GM20000 (cell line): Measurements from ENCODE around the gene SLC4A1AP.

Experiments used
- DNase-seq: peaks from one replicate; pipeline ENCODE4 v3.0.0; 2012; ENCODE audit warnings: low spot score
- TF ChIP-seq, protein P1 (sequence below): IDR thresholded peaks from 2 replicates; pipeline ENCODE4 v1.5.1; 2012; ENCODE audit warnings: mild to moderate bottlenecking, control low read depth; ENCODE audit errors: extremely low read depth, missing control alignments

Gene SLC4A1AP

DNA sequence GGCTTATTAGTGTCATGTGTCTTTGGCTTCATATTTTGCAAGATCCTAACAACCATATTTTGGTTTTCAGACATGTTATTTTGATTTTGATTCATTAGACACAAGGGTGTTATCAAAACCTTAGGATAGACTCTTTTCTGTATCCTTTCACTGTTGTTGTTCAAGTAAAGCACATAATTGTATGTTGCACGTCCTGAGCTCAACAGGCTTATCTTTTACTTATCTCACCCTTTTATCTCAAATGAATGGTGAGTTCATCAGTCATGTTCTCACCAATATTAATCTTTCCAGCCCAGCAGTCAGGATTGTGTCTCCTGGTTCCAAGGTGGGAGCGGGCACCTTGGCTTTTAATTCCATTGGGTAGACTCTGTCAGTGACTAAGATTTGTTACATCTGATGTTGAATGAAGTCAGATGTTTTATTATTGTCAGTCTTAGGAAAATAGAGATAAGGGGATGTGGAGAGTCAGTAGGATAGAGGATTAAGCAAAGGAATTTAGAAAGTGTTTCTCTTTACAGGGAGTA lies 22.9 kb upstream of the SLC4A1AP start:
- TF ChIP-seq, protein P1, sequence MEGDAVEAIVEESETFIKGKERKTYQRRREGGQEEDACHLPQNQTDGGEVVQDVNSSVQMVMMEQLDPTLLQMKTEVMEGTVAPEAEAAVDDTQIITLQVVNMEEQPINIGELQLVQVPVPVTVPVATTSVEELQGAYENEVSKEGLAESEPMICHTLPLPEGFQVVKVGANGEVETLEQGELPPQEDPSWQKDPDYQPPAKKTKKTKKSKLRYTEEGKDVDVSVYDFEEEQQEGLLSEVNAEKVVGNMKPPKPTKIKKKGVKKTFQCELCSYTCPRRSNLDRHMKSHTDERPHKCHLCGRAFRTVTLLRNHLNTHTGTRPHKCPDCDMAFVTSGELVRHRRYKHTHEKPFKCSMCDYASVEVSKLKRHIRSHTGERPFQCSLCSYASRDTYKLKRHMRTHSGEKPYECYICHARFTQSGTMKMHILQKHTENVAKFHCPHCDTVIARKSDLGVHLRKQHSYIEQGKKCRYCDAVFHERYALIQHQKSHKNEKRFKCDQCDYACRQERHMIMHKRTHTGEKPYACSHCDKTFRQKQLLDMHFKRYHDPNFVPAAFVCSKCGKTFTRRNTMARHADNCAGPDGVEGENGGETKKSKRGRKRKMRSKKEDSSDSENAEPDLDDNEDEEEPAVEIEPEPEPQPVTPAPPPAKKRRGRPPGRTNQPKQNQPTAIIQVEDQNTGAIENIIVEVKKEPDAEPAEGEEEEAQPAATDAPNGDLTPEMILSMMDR, result no peak
- no peak for DNase-seq

DNA sequence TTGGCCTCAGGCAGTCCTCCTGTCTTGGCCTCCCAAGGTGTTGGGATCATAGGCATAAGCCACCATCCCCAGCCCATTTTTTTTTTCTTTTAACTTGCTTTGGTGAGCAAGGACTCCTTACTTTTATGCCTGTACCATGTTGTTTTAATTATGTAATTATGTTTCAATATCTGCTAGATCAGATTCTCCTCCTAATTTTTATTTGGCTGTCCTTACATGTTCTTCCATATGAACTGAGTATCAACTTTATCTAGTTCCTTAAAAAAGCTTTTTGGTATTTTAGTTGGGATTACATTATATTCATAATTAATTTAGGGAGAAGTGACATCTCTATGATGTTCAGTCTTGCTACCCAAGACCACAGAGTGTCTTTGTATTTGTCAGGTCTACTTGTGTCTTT lies 18.5 kb upstream of the SLC4A1AP start:
- TF ChIP-seq, protein P1, result no peak
- no peak for DNase-seq

DNA sequence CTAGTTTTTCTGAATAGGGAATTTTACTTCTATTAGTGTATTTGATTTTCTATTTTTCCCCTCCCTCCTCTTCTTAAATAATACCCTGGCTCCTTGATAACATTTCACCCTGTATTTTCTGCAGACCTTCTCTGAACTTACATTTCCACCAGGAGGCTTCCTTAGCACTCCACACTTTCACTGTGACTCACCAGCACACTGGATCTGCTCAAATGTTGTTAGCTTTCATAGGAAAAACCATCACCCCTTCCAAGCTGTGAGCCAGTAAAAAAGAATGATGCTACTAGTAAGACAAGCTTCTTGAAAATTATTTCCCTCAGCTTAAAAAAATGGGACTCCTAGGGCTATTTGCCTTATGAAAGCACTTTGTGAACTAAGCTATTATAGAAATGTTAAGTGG lies 16.4 kb upstream of the SLC4A1AP start:
- no peak for DNase-seq
- TF ChIP-seq, protein P1, result no peak

DNA sequence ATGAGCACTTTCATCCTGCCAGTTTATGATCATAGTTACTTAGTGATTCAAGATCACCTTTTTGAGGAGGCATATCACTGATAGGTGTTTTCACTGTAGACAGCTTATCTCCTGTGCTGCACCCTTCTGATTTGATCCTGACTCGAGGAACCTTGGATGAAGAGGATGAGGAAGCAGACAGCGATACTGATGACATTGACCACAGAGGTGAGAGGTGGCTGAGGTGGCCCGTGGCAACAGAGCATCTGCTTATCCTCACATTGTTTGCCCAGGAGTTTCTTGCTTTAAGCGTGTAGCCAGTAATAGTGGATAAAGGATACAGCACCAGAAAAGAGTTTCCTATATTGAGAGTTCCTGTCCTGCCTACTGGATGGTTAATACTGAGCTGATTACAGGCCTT lies 16.0 kb upstream of the SLC4A1AP start:
- TF ChIP-seq, protein P1, result no peak
- DNase-seq, result no peak

DNA sequence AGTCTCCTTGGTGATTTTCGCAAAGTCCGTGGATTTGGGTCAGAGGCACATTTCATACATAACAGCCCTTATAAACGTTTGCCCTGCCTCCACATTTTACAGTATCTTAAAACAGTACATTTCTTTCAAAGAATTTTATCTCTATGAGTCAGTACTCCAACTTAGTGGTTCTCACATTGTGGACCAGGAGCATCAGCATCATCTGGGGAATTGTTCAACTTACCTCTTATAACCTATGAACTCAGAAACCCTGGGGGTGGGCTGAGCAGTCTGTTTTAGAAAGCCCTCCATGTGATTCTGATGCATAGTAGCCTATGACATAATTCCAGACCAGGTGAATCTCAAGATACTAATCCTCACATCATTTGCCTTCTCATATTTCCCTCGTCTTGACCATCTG lies 12.6 kb upstream of the SLC4A1AP start:
- TF ChIP-seq, protein P1, result no peak

DNA sequence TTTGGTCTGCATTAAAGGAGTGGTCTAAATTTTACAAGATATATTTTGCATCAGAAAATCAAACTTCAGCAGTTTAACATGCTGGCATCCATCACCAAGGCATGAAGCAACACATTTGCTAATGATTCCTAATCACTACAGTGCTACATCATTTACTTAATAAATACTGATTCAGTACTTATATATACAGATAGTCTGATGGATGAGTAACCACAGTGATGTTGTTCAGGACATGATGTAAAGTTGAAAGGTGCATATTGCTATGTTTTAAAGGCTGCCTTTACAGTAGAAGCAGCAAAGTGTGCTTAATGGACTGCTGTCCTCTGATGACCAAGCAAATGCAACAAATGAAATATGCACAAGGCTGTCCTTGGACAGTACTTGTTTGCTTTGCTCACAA lies 11.3 kb upstream of the SLC4A1AP start:
- TF ChIP-seq, protein P1, result no peak

More for the DNA sequence above, 12.6 kb upstream of the SLC4A1AP start:
- DNase-seq, result no peak

DNA sequence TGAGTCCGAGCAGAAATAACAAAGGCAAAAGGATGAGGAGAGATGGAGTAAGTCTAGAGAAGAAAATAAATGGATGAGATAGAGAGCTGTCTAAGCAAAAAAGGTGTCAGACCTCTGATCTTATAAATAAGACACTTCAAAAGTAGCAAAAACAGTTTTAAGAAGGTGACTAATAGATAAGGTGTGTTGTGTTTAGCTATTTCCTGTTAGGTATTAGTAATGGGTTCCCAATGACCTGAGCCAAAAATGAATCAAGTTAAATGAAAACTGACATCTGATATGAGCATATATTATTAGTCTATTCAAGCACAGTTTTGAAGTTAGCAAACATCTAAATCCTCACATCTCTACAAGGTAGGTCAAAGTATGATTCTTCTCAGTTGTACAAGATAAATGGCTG lies 10.9 kb upstream of the SLC4A1AP start:
- no peak for DNase-seq
- TF ChIP-seq, protein P1, result no peak

More for the DNA sequence above, 11.3 kb upstream of the SLC4A1AP start:
- DNase-seq, result no peak
